Nephron (organoid): ENCODE results near the gene SULF2.

ENCODE experiments used
- H3K27ac Mint-ChIP-seq, 3 experiments: 2 replicates each; pipeline ENCODE4 v1.8.0; 2020; ENCODE audit warnings: mixed read lengths in 3 of 3, mild to moderate bottlenecking in 2 of 3, moderate library complexity in 1 of 3
- H3K27me3 Mint-ChIP-seq: 2 replicates; pipeline ENCODE4 v1.8.0; 2021; ENCODE audit warnings: low read depth, mild to moderate bottlenecking, moderate library complexity, mixed read lengths
- H3K36me3 Mint-ChIP-seq: 2 replicates; pipeline ENCODE4 v1.8.0; 2020; ENCODE audit warnings: low read depth, mixed read lengths
- H3K4me1 Mint-ChIP-seq: 2 replicates; pipeline ENCODE4 v1.8.0; 2020; ENCODE audit warnings: mixed read lengths
- H3K4me3 Mint-ChIP-seq, 3 experiments: 2 replicates each; pipeline ENCODE4 v1.8.0; 2020; ENCODE audit warnings: mild to moderate bottlenecking in 3 of 3, mixed read lengths in 3 of 3, moderate library complexity in 2 of 3
- H3K9me3 Mint-ChIP-seq: 2 replicates; pipeline ENCODE4 v1.8.0; 2020; ENCODE audit warnings: mixed read lengths
- TF ChIP-seq, protein P1 (sequence below), 3 experiments: fragments of 200-600 bp; sonication (generic); IDR thresholded peaks; one replicate each; pipeline ENCODE4 v1.5.0; 2021; ENCODE audit warnings: antibody characterized with exemption in 3 of 3; ENCODE audit not compliant: unreplicated experiment in 3 of 3

Gene SULF2

DNA sequence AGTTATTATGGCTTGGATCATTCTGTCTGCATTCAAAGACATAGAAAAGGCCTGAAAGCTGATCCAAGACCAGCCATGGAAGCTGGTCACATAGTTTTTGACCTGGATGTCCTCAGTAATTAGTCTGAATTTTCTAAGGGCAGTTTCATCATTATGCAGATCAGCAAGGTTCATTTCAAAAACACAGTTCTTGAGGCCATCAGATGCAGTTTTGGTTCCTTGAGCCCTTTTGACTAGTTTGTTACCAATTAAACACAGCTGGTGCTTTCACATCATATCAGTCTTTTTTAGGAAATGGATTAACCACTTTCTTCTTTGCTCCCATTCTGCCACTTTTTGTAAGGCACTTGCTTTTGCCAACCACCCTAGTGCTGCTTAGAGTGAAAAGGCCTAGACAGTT is 154.2 kb downstream of the SULF2 start:
- no peak overlapping the region for H3K4me3 Mint-ChIP-seq
- TF ChIP-seq, protein P1, sequence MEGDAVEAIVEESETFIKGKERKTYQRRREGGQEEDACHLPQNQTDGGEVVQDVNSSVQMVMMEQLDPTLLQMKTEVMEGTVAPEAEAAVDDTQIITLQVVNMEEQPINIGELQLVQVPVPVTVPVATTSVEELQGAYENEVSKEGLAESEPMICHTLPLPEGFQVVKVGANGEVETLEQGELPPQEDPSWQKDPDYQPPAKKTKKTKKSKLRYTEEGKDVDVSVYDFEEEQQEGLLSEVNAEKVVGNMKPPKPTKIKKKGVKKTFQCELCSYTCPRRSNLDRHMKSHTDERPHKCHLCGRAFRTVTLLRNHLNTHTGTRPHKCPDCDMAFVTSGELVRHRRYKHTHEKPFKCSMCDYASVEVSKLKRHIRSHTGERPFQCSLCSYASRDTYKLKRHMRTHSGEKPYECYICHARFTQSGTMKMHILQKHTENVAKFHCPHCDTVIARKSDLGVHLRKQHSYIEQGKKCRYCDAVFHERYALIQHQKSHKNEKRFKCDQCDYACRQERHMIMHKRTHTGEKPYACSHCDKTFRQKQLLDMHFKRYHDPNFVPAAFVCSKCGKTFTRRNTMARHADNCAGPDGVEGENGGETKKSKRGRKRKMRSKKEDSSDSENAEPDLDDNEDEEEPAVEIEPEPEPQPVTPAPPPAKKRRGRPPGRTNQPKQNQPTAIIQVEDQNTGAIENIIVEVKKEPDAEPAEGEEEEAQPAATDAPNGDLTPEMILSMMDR (IDR thresholded peaks at IDR 0.05; ENCODE audit: unreplicated experiment in 3 of 3) = no peak
- H3K27ac Mint-ChIP-seq = no peak overlapping the region
- H3K4me1 Mint-ChIP-seq = no peaks in the 10 kb centered on the region
- H3K9me3 Mint-ChIP-seq = no peaks in the 10 kb centered on the region
- H3K36me3 Mint-ChIP-seq = peaks cover 52% of the 10 kb centered on the region
- H3K27me3 Mint-ChIP-seq = no peaks in the 10 kb centered on the region

DNA sequence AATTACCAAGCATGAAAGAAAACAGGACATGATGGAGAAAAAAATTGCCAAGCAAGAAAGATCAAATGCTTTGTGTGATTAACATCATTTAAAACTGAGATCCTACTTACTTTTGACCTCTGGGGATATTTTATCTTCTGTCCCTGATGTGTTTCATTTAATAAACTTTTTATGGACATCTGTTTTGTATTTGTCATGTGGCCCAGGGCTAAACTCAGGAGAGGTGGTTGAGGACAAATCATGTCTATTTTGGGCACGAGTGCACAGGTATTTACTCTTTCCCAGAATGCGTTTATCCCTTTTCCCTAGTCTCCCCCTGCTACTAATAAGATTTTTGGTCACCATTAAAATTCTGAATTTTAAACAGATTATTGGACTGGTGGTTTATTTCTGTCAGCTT is 155.4 kb downstream of the SULF2 start:
- Mint-ChIP-seq H3K27me3 (no peaks in the 10 kb centered on the region), H3K27ac (no peak overlapping the region), H3K4me3 (no peak overlapping the region), H3K36me3 (peaks cover 58% of the 10 kb centered on the region), H3K9me3 (no peaks in the 10 kb centered on the region), H3K4me1 (no peaks in the 10 kb centered on the region)
- TF ChIP-seq, protein P1 (IDR thresholded peaks at IDR 0.05; ENCODE audit: unreplicated experiment in 3 of 3) = no peak

DNA sequence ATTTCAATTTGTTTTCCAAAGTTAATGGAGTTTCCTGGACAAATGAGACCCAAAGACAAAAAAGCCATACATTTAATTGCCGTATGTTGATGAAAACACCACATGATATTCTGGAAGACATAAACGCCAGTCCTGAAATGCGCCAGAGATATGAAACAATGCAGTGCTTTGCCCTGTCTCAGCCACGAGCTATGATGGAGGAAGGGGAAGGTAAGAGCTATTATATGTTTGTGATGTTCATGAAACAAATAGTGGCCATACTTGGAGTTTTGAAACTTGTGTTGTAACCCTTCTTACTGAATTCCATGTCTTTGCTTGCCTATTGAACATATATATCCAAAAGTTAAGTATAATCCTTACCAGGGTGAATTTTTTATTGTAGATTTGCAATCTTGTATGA is 157.7 kb downstream of the SULF2 start:
- Mint-ChIP-seq H3K4me3 (no peak overlapping the region), H3K36me3 (peaks cover 62% of the 10 kb centered on the region), H3K4me1 (no peaks in the 10 kb centered on the region), H3K9me3 (no peaks in the 10 kb centered on the region), H3K27ac (no peak overlapping the region), H3K27me3 (no peaks in the 10 kb centered on the region)
- TF ChIP-seq, protein P1 (IDR thresholded peaks at IDR 0.05; ENCODE audit: unreplicated experiment in 3 of 3) = no peak

DNA sequence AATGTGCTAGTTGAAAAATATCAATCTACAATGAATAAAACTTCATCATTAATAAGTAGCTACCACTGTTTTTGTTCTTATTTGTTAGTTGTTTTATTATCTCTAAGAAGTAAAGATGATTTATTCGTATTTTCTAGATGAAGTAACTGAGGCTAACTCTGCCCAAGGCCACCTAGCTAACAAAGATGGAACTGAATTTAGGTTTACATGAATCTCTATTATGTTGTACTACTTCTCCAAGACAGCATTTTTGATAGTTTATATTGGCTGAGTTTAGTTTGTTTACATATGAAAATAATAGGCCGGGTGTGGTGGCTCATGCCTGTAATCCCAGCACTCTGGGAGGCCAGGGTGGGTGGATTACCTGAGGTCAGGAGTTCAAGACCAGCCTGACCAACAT is 162.1 kb downstream of the SULF2 start:
- Mint-ChIP-seq H3K36me3 (peaks cover 48% of the 10 kb centered on the region), H3K27me3 (no peaks in the 10 kb centered on the region)

DNA sequence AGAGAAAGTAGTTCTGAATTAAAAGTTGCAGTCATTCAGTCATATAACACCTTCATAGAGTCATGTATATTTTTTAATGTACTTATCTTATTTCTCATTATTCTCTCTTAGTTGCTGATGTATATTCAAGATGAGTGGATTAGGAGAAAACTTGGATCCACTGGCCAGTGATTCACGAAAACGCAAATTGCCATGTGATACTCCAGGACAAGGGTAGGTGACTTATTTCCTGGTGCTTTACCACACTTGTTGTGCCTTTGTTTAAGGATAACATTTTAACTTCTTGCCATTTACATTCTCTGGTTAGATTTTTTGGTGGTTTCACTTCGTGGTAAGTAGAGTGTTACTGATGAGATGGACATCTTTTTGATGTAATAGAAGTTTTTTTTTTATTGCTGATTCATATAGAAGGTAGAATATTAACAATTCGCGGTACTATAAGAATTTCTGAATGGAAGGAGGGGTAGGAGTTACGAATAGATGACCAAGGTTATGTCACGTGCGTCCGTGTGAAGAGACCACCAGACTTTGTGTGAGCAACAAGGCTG is 163.1 kb downstream of the SULF2 start:
- TF ChIP-seq, protein P1 (IDR thresholded peaks at IDR 0.05; ENCODE audit: unreplicated experiment in 3 of 3) = no peak
- Mint-ChIP-seq H3K27me3 (no peaks in the 10 kb centered on the region), H3K27ac (no peak overlapping the region), H3K4me1 (no peaks in the 10 kb centered on the region), H3K4me3 (no peak overlapping the region), H3K9me3 (no peaks in the 10 kb centered on the region), H3K36me3 (peaks cover 40% of the 10 kb centered on the region)

More for the DNA sequence above, 162.1 kb downstream of the SULF2 start:
- H3K9me3 Mint-ChIP-seq = no peaks in the 10 kb centered on the region
- H3K4me3 Mint-ChIP-seq = no peak overlapping the region
- no peak overlapping the region for H3K27ac Mint-ChIP-seq
- no peaks in the 10 kb centered on the region for H3K4me1 Mint-ChIP-seq
- TF ChIP-seq, protein P1 (IDR thresholded peaks at IDR 0.05; ENCODE audit: unreplicated experiment in 3 of 3) = no peak
